DND-41 (cell line): Measurements from ENCODE around the gene NXNL2.

Source experiments
- CTCF ChIP-seq: IDR thresholded peaks from 2 replicates; pipeline ENCODE4 v1.5.1; 2012; ENCODE audit warnings: borderline replicate concordance, low read length, moderate library complexity, mild to moderate bottlenecking; ENCODE audit not compliant: poor library complexity, severe bottlenecking; ENCODE audit errors: extremely low read depth
- EZH2 ChIP-seq: IDR thresholded peaks from 3 replicates; pipeline ENCODE4 v1.6.1; 2012; ENCODE audit warnings: borderline replicate concordance, low read depth, mild to moderate bottlenecking, moderate library complexity, low read length, inconsistent platforms; ENCODE audit not compliant: severe bottlenecking

- TF ChIP-seq CTCF (no peak), EZH2 (no peak)
Measured at GRCh38 chr9:88514247-88514646, 20.7 kb upstream of the NXNL2 start.
